Islet of Langerhans (tissue), 1 donor: Measurements from ENCODE around the gene TIPIN.
"Not testable (repeated sequence)": the region's sequence is repeated elsewhere in the genome, so short reads cannot be mapped to it uniquely, and the experiment has no call there.

ENCODE experiments used
- FAIRE-seq: peaks from one replicate; lab custom pipeline; 2011; peaks lifted over from hg19 to GRCh38; lab: Jason Lieb, UNC

Gene TIPIN, protein sequence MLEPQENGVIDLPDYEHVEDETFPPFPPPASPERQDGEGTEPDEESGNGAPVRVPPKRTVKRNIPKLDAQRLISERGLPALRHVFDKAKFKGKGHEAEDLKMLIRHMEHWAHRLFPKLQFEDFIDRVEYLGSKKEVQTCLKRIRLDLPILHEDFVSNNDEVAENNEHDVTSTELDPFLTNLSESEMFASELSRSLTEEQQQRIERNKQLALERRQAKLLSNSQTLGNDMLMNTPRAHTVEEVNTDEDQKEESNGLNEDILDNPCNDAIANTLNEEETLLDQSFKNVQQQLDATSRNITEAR

DNA sequence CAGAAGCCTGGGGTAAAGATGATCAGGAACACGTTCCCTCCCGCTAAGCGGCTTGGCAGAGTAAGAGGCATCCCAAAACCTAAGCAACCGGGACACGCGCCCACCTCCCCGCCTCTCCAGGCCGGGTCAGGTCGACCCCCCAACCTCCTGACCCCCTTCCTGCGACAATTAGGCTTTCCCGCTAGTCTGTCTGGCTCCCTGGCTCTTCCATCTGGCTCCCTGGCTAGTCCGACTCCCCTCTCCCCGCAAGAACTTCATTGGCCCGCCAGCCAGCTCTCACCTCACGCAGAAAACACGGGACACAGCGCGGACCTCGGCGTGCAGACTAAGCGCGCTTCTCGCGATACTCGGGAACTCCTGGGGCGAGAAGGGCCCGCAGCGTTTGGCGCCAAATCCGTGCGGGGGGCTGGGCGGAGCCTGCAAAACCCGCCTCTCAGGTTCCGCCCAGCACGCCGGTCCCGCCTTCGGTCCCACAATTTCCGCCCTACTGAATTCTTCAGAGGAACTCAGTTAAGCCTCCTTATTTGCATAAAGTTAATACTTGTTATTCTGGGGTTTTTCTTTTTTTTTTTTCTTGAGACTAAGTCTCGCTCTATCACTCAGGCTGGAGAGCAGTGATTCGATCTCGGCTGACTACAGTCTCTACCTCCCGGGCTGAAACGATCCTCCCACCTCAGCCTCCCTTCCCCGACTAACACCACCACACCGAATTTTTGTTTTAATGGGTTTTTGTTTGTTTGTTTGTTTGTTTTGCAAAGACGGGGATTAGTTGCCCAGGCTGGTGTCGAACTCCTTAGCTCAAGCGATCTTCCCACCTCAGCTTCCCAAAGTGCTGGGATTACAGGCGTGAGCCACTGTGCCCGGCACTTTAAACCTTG, at the start of gene TIPIN:
Gene TIPIN, minus strand, starts transcription at position 327 of the 878 bp plus-strand sequence. CDS start 3,738 bp downstream, outside the sequence.
- FAIRE-seq, result no peak

DNA sequence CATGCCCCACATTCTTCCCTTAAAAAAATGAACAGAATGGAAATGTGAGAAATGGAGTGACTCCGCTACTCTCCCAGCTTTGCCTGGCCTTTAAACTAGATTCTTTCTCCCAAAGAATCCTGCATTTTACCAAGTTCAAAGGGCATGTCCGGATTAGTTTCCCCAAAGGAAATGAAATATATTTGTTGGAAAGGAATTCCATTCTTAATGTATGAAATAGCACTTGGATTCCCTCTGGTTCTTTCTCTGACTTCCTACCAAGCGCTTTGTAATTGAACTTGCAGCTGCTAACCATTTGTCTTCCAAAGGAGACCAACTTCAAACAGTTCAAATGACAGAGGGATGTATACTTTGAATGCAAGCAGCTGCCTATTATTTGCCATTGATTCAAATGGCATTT, 49.1 kb upstream of the TIPIN start:
- no peak for FAIRE-seq

DNA sequence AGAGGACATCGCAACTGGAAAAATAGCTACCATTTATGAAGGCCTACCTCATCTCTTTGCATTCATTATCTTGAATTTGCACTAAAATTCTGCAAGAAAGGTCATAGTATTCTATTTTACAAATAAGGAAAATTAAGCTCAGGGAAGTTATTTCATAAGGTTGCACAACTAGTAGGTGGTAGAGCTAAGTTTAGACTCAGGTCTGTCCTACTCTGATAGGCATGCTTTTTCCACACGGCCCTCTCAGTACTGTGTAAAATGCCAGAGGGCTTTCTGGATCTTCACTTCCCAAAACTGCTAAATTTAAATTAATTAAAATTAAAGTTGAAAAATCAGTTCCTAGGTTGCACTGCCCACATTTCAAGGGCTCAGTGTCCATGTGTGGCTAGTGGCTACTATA, 48.5 kb upstream of the TIPIN start:
- no peak for FAIRE-seq

DNA sequence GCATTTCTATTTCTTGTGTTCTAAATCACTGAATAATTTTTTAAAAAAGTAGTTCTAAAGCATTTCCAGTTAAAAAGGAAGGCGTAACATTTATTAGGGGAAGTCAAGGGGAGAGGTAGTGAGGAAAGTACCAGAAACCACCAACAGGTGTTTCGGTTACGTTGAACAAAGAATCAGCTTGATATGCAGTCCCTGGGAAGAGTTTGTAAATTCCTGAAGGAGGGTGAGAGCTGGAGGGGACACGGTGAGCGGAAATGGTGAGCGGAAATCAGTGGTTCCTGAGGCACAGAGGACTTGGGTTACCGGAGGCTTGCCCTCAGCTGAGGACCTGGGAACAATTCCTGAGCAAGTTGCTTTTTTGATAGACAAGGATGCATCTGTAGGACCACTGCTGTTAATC, 48.0 kb upstream of the TIPIN start:
- no peak for FAIRE-seq

DNA sequence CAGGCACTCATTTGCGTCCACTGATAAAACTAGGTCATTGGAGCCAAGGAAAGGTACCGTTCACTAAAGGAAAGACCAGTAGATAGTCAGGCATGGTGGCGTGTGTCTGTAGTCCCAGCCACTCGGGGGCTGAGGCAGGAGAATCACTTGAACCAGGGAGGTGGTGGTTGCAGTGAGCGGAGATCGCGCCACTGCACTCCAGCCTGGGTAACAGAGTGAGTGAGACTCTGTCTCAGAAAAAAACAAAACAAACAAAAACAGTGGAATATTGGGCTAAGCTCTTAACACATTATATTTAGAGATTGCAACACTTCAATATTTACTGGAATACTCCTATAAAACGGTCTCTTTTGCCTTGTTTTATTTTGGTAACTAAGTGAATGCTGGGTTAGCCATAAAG, 47.6 kb upstream of the TIPIN start:
- no peak for FAIRE-seq

DNA sequence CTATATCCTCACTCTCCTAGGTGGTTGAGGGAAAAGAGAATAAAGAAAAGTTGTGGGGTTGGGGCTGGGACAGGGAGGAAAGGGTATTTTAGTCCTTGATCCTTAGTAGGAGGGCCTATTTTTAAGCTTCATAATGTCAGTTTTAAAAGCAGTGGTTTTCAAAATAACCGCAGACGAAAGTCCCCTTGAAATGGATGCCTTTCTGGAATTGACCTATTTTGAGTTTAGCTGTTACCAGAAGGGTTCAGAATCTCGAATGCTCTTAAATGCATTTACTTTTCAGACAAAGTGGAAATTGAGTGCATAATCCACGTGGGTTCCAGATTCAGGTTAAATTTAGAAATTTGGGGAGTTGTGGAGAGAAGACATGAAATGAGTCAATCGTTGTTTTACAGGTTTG, 46.8 kb upstream of the TIPIN start:
- FAIRE-seq, result no peak

DNA sequence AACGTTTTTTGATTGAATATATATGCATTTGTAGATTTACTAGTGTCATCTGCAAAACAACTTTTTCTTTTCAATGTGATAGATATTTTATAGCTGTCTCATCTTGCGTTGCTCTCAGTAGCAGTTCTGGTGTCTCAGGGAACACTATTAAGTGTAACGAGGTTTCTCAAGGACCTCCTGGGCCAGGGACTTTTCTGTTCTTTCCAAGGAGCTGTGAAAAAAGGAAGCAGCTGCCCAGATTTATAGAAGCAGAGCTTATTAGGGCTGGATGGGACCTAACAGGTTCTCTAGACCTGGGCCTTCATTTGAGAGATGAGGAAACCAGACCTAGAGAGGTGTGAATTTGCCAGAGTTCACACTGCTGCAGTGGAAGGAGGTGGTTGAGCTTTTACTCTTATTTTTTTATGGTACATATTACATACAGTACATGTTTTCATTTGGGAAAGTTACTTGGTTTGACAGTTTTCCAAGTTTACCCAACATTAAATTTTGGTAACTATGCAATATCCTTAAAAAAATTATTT, 46.3 kb upstream of the TIPIN start:
- FAIRE-seq, result no peak

DNA sequence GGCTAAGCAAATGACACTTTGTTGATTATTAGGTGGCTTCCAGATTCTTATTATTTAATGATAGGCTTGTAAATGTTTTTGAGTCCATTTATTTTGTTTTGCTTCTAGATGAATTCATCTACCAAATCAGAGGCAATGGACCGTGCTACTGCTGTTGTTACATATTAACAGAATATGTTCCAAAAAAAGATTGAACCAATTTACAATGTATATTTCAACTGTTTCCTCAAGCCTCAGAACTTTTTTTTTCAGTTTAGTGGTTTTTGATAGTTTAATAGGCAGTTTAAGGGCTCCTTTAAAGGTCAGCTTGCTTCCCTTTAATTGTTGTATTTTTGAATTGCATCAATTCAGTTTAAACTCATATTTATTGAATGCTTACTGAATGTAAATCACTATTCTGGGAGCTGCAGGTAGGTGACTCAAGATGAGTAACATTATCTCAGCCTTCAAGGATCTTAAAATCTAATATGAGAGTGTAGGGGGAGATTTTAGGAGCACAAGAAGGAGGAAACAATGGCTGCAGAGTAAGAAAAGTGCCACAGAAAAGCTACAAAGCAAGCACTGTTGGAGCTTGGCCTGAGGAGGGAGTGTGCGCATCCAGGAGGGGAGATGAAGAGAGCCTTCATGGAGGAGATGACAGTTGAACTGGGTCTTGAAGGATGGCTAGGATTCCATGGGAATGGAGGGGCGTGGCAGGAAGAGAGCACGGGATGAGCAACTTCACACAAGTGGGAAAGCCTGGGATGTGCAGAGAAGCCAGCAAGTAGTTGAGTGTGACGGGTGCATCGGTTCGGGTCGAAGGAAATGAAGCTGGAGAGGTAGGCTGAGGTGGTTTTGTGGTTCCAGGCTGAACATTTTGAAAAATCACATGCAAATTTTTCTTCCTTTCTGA, 44.9 kb upstream of the TIPIN start:
- peak; percentile 65 for FAIRE-seq

DNA sequence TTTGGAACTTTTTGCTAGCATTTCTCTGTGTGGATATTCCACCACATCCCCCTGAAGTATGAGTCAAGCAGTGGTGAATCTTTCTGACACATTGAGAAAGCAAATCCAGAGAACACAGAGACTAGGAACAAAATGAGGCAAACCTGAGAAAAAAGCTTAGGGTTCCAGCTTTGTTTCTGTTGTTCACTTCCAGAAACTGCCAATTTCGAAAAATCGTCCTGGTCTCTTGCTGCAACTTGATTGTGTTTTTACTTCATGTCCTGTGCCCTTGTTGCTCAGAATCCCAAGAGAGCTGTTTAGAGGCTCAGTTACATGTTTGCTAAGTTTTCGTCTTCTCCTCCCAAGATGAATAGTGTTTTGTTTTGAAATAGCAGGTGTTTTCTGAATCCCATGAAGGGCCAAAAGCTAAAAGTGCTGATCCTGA, 43.9 kb upstream of the TIPIN start:
- FAIRE-seq, result no peak

DNA sequence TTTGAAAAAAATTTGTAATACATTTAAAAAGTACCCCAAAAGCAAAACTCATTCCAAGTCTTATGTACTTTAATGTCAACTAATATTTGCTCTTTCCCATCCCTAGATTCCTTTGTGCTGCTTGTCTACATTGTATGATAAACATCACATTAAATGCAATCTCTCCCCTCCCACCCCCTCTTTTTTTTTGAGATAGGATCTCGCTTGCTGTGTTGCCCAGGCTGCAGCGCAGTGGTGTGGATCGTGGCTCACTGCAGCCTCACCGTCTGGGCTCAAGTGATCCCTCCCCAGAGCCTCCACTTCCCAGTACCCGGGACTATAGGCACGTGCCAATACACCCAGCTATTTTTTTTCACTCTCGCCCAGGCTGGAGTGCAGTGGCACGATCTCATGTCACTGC, 42.8 kb upstream of the TIPIN start:
- FAIRE-seq, result no peak

DNA sequence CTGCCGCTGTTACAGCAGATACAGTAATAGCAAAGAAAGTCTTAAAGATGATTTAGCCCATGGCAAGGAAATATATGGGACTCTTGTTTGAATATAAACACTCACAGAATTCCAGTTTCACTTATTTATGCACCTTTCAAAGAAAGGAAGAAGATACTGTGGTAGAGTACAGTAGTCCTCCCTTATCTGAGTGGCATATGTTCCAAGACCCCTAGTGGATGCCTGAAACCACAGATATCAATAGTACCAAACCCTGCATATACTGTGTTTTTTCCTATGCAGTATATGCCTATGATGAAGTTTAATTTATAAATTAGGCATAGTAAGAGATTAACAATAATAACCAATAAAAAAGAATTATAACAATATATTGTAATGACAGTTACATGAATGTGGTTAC, 38.4 kb upstream of the TIPIN start:
- no peak for FAIRE-seq

DNA sequence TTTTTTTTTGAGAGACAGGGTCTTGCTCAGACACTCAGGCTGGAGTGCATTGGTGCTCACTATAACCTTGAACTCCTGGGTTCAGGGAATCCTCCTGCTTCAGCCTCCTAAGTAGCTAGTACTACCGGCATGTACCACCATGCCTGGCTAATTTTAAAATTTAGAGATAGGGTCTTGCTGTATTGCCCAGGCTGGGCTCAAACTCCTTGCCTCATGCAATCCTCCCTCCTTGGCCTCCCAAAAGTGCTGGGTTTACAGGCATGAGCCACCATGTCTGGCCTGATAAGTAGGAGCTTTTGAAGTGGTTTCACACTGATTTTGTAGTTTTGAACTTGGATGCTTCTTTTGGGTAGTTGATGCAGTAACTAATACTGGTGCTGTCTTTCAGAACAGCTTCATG, 38.0 kb upstream of the TIPIN start:
- FAIRE-seq, result no peak

DNA sequence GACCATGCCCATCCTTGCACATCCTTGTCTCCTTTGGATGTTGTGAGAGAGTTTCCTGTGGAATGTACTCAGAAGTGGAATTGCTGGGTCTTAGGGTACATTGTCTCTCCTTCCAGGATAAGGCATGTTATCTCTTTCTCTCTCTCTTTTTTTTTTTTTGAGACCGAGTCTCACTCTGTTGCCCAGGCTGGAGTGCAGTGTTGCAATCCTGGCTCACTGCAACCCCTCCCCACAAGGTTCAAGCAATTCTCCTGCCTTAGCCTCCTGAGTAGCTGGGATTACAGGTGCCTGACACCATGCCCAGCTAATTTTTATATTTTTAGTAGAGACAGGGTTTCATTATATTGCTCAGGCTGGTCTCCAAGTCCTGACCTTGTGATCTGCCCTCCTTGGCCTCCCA, 36.6 kb upstream of the TIPIN start:
- not testable (repeated sequence) for FAIRE-seq

DNA sequence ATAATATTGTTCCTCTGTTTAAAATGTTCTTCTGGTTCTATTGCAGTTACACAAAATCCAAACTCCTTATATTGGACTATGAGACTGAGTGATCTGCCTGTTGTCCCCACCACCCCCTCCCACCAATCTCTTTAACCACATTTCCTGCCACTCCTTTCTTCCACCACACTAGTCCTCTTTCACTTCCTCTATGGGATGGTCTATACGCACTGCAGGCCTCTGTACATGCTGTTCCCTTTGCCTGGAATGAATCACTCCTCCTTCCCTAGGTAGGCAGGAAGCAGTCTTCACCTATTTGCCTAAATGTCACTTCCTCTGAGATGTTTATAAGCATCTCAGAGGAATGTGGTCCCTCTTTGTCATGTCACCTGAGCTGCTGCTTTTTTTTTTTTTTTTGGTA, 34.2 kb upstream of the TIPIN start:
- no peak for FAIRE-seq

DNA sequence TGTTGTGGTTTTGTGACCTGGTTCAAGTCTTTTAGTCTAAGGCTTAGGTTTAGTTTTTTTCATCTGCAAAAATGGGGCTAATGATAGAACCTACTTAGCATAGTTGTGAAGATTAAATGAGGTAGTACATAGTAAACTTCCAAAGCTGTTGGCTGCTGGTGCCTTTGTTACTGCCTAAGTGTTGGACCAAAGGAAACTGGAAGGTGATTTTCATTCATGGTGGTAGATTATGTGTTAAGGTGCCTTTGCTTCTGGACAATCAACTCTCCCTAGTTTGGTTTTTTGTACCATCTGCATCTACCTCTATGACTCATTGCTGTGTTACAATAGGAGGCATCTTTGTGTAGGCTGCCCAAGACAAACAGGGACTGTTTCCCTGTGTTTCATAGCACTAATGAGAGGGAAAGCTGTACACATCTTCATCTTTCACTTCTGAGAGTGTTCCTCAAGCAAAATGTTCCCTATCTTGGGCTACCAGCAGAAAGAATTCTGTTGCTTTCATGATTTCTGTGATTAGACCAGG, 33.4 kb upstream of the TIPIN start:
- FAIRE-seq, result no peak

DNA sequence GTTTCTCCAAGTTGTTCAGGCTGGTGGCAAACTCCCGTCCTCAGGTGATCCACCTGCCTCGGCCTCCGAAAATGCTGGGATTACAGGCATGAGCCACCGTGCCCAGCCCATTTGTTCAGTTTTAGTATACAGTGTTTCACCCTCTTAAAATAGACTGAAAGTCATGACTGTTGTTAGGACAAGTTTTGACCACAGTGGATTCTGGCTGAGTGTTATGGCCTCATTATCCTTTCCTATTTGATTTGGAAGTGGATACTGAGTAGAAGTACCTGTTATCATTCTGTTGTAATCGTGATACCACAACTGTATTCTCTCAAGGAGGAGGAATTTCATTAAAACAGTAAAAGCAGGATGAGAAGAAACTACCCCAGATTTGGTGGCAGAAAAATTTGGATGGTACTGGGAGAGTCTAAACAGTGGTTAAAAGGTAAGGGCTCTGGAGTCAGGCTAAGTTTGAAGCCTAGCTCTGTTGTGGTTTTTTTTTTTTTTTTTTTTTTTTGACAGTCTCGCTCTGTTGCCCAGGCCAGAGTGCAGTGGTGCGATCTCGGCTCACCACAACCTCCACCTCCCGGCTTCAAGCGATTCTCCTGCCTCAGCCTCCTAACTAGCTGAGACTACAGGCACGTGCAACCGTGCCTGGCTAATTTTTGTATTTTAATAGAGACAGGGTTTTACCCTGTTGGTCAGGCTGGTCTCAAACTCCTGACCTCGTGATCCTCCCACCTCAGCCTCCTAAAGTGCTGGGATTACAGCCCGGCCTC, 32.8 kb upstream of the TIPIN start:
- FAIRE-seq, result no peak

DNA sequence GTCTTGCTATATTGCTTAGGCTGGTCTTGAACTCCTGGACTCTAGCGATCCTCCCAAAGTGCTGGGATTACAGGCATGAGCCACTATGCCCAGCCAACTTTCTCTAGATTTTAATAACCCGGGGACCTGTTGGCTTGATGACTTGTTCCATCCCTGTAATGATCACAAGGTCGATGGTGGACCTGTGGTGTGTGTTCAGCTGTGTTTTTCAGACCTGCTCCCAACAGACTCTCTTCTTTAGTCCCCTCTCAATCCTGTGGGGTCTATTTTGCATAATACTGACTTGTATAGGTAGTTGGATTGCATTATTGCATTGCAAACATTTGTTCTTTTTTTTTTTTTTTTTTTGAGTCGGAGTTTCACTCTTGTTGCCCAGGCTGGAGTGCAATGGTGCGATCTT, 32.1 kb upstream of the TIPIN start:
- no peak for FAIRE-seq

DNA sequence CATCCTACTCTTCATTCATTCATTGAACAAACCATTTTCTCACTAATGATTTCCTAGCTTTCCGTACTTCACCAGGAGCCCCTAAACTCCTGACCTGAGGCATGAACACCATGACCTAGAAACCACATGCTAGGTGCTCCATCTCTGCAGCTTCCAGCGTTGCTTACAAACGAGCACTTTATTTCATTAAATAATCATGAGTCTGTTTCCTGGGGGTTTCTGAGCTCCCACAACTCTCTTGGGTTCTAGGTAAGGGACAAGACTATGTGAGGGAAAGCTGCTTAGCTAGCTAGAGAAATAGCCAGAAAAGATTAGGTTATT, 31.5 kb upstream of the TIPIN start:
- no peak for FAIRE-seq

DNA sequence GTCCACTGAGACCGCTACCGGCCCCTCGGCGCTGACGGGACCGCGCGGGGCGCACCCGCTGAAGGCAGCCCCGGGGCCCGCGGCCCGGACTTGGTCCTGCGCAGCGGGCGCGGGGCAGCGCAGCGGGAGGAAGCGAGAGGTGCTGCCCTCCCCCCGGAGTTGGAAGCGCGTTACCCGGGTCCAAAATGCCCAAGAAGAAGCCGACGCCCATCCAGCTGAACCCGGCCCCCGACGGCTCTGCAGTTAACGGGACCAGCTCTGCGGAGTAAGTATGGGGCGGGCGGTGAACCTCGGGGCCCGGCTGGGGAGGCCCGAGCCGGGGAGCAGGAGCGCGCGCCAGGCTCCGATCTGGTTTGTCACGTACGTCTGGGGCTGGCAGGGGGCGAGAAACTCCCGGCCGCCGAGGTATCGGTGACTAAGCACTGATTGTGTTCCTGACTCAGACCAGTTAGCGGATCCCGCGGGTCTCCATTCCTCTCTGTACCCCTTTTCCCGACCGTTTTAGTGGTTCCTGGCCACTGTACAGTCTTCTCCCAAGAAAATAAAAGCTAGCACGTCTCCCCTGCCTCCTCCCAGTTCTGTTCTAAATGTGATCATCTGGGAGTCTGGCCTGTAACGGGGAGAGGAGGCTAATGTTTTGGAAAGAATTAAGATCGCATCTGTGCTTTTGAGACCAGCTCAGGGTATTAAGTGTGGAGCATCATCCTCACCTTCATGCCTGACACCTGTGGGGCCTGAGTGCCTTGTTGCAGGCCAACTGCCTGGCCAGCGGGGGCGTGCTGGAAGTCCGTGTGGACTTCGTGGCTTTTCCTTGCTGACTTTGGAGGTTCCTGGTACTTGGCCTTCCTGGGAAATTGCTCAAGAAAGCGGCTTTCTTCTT, 30.9 kb upstream of the TIPIN start:
- FAIRE-seq, result no peak
